GM21717 (cell line): ENCODE data around the gene GJC1.

Experiments
- ATAC-seq: cut with Tn5 transposase; IDR thresholded peaks from one replicate; pipeline ENCODE4 v1.9.1; 2021; ENCODE audit warnings: mild to moderate bottlenecking, moderate library complexity; ENCODE audit not compliant: unreplicated experiment

The GJC1 gene

DNA sequence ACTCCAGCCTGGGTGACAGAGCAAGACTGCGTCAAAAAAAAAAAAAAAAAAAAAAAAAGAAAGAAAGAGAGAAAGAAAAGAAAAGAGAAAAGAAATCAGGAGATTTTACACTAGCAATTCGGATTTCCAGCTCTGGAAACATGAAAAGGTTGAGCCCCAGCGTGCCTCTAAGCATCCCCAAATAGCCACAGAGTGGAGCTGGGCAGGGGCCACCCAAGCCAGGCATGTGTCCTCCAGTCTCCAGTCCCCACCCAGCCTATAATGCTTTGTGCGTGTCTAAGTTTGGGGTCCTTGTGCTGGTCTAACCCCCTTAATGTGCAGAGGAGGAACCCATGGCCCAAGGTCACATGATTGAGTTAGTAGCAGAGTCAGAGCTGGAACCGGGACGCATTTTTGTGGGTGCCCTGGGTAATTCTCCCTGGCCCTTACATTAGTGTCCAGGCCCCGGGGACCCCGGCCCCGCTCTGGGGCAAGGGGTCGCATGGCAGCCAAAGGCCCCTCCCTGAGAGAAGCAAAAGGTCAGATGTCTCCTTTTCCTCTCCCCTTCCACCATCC is 51.4 kb downstream of the GJC1 start:
- ATAC-seq = no peak

DNA sequence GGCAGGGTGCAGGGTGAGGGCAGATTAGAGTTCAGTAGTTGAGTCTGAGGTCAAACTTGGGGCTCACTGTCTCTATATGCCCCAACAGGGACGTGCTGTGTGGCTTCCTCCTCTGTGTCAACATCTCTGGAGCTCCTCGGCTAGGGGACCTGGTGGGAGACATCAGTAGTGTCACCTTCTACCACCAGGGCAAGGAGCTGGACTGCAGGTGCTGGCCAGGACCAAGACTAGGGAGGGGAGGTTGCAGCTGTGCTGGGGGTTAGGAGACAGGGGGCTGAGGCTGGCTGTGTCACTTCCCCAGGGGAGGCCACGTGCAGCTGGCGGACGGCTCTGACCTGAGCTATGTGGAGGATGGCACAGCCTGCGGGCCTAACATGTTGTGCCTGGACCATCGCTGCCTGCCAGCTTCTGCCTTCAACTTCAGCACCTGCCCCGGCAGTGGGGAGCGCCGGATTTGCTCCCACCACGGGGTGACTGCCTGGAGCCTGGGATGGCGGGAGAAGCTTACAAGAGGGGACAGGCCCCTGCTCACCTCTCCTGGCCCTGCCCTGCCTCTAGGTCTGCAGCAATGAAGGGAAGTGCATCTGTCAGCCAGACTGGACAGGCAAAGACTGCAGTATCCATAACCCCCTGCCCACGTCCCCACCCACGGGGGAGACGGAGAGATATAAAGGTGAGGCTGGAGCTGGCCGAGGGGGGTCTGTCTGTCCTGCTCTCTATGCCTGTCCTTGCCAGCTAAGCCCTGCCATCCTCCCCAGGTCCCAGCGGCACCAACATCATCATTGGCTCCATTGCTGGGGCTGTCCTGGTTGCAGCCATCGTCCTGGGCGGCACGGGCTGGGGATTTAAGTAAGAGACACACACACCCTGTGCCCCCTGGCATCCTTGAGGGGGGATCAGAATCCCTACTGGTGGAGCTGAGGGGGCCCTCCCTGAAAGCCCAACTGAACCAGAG is 52.4 kb downstream of the GJC1 start:
- no peak for ATAC-seq

DNA sequence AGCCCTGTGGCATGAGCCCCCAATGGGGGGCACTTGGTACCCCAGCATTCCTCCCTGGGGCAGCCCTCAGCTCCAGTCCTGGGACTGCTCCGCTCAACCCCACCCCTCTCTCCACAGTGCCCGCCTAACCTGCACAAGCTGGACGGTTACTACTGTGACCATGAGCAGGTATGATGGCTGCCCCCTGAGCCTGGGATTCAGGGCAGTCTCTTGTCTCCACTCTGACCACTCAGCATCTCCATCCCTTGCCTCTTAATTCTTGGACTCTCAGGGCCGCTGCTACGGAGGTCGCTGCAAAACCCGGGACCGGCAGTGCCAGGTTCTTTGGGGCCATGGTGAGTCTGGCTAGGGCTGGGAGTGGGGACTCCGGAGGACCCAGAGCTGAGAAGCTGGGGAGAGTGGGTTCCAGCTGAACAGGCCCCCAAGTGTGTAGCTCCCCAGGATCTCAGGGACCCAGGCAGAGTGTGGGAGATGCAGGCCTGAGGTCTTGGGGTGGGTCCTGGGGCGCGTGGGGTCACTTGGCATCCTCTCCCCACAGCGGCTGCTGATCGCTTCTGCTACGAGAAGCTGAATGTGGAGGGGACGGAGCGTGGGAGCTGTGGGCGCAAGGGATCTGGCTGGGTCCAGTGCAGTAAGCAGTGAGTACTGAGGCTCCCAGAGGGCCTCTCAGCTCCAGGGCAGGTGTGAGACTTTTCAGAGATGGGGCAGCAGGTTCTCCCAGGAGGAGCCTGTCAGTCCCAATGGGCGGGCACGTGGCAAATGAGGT is 53.3 kb downstream of the GJC1 start:
- no peak for ATAC-seq

- no peak for ATAC-seq
Observed at GRCh38 chr17:44775838-44776621, 54.1 kb downstream of the GJC1 start.

GRCh38 chr17:44775136-44775837 is 54.8 kb downstream of the GJC1 start:
- ATAC-seq = peak; percentile 79

DNA sequence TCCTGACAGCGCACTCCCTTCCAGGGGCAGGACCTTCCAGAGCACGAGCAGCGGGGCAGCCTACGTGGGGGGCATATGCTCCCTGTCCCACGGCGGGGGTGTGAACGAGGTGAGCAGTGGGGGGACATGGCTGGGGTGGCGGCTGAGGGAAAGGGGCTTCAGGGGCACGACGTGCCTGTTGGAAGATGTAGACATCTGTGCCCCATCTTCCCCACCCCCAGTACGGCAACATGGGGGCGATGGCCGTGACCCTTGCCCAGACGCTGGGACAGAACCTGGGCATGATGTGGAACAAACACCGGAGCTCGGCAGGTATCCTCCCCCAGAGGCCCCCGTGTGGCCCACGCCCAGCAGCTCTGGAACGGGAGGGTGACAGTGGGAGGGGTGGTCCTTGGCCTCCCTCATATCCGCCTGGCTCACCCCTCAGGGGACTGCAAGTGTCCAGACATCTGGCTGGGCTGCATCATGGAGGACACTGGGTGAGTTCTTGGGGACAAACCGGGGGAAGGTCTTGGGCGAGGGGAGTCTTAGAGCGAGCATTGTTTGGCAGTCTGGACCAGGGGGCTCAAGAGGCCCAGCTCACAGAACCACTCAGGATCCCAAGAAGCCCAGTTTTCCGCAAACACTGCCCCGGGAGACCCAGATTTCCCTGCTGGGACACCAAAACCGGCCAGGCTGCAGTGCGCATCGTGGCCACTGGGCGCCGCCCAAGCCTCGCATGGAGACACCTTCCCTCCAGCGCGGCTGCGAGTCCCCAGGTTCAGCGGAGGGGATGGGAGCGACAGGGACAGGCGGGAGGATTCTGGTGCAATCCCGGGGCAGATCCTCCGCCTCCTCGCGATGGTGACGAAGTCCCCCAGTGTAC is 55.6 kb downstream of the GJC1 start:
- ATAC-seq = peak; percentile 30

DNA sequence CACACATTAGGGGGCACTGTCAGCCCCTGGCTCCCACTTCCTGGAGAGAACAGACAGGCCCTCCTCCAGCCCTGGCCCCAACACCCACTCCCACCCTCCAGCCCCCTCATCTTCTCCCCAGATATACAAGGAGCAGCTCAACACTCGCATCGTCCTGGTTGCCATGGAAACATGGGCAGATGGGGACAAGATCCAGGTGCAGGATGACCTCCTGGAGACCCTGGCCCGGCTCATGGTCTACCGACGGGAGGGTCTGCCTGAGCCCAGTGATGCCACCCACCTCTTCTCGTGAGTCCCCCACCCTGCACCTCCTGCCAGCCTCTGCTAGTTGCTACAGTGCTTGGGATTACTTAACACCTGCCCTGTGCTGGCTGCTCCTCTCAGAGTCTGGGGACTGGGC is 56.9 kb downstream of the GJC1 start:
- no peak for ATAC-seq

- ATAC-seq = no peak
Observed at GRCh38 chr17:44772308-44773045, 57.6 kb downstream of the GJC1 start.

- no peak for ATAC-seq
Observed at GRCh38 chr17:44770166-44770925, 59.7 kb downstream of the GJC1 start.

GRCh38 chr17:44769647-44770084 is 60.4 kb downstream of the GJC1 start:
- no peak for ATAC-seq

DNA sequence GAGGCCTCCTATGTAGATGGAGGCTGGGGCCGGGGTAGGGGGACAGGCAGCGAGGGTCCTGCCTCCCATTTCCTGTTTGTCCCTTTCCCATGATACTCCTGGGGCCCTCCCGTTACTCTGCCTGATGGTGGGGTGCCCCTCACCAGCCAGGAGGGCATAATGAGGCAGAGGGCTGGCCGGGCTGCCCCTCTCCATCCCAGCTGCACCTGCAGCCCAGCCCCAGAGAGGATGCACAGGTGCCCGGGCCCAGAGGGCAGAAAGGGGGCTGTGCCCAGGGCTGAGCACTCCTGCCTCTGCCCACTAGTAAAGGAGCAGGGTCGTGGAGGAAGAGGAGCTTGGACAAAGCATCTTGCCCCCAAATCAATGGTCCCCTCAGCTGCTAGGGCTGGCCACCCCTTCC is 60.9 kb downstream of the GJC1 start:
- ATAC-seq = no peak

GRCh38 chr17:44768505-44769142 is 61.5 kb downstream of the GJC1 start:
- no peak for ATAC-seq

DNA sequence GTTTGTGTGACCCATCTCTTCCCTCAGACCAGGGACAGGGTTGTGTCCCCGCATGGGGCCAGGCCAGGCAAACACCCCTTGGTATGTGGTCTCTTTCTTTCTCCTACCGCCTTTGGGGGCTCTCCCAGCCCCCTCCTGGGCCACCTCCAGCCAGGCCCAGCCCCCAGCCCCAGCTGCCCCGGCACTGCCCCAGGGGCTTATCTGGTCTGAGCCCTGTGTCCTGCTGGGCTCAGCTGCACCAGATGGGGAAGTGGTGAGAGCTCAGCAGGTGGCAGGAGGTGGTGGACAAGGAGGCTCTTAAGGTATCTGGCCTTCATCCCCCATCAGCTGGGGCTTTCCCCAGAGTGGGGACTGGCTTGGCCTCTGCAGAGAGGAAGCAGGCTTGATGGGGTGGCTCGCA is 62.6 kb downstream of the GJC1 start:
- ATAC-seq = no peak

- ATAC-seq = no peak
Observed at GRCh38 chr17:44766409-44767038, 63.6 kb downstream of the GJC1 start.

GRCh38 chr17:44765965-44766364 is 64.1 kb downstream of the GJC1 start:
- ATAC-seq = no peak

GRCh38 chr17:44763170-44763569 is 66.9 kb downstream of the GJC1 start:
- ATAC-seq = no peak
